Inferior parietal cortex (tissue), 1 donor: Measurements from ENCODE around the gene EXOC3L1.

ENCODE experiments used
- DNase-seq: peaks from one replicate; pipeline ENCODE4 v3.0.0-alpha.2; 2016; ENCODE audit errors: extremely low spot score

Gene EXOC3L1

GRCh38 chr16:67149276-67150046 is 40.5 kb downstream of the EXOC3L1 start:
- no peak for DNase-seq

- no peak for DNase-seq
These were observed 41.2 kb downstream of the EXOC3L1 start for GRCh38 chr16:67148656-67149275.

GRCh38 chr16:67148221-67148620 is 41.7 kb downstream of the EXOC3L1 start:
- DNase-seq = no peak

GRCh38 chr16:67147437-67148140 is 42.3 kb downstream of the EXOC3L1 start:
- no peak for DNase-seq

- DNase-seq = no peak
These were observed 43.2 kb downstream of the EXOC3L1 start for GRCh38 chr16:67146523-67147357.

- no peak for DNase-seq
These were observed 44.2 kb downstream of the EXOC3L1 start for GRCh38 chr16:67145746-67146145.

GRCh38 chr16:67144943-67145342 is 45.0 kb downstream of the EXOC3L1 start:
- no peak for DNase-seq

GRCh38 chr16:67142342-67142741 is 47.6 kb downstream of the EXOC3L1 start:
- DNase-seq = no peak

GRCh38 chr16:67141391-67141790 is 48.5 kb downstream of the EXOC3L1 start:
- no peak for DNase-seq

- DNase-seq = no peak
These were observed 52.3 kb downstream of the EXOC3L1 start for GRCh38 chr16:67137605-67138004.
